D721Med (cell line): ENCODE measurements around the gene SENP7.
A peak's percentile ranks its signal among the peaks of the same experiment; 100 is the strongest.
"Not testable (repeated sequence)": the region's sequence is repeated elsewhere in the genome, so short reads cannot be mapped to it uniquely, and the experiment has no call there.

Source experiments
- DNase-seq: peaks from one replicate; pipeline ENCODE4 v3.0.0; 2011; ENCODE audit warnings: low spot score; ENCODE audit not compliant: insufficient read length
- FAIRE-seq: peaks from 2 replicates; lab custom pipeline; 2011; peaks lifted over from hg19 to GRCh38; lab: Jason Lieb, UNC
- TF ChIP-seq, protein P1 (sequence below): IDR thresholded peaks from 2 replicates; pipeline ENCODE4 v1.5.1; 2012; ENCODE audit warnings: mild to moderate bottlenecking, control low read depth; ENCODE audit not compliant: insufficient read depth; ENCODE audit errors: missing control alignments

The SENP7 gene, protein sequence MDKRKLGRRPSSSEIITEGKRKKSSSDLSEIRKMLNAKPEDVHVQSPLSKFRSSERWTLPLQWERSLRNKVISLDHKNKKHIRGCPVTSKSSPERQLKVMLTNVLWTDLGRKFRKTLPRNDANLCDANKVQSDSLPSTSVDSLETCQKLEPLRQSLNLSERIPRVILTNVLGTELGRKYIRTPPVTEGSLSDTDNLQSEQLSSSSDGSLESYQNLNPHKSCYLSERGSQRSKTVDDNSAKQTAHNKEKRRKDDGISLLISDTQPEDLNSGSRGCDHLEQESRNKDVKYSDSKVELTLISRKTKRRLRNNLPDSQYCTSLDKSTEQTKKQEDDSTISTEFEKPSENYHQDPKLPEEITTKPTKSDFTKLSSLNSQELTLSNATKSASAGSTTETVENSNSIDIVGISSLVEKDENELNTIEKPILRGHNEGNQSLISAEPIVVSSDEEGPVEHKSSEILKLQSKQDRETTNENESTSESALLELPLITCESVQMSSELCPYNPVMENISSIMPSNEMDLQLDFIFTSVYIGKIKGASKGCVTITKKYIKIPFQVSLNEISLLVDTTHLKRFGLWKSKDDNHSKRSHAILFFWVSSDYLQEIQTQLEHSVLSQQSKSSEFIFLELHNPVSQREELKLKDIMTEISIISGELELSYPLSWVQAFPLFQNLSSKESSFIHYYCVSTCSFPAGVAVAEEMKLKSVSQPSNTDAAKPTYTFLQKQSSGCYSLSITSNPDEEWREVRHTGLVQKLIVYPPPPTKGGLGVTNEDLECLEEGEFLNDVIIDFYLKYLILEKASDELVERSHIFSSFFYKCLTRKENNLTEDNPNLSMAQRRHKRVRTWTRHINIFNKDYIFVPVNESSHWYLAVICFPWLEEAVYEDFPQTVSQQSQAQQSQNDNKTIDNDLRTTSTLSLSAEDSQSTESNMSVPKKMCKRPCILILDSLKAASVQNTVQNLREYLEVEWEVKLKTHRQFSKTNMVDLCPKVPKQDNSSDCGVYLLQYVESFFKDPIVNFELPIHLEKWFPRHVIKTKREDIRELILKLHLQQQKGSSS

DNA sequence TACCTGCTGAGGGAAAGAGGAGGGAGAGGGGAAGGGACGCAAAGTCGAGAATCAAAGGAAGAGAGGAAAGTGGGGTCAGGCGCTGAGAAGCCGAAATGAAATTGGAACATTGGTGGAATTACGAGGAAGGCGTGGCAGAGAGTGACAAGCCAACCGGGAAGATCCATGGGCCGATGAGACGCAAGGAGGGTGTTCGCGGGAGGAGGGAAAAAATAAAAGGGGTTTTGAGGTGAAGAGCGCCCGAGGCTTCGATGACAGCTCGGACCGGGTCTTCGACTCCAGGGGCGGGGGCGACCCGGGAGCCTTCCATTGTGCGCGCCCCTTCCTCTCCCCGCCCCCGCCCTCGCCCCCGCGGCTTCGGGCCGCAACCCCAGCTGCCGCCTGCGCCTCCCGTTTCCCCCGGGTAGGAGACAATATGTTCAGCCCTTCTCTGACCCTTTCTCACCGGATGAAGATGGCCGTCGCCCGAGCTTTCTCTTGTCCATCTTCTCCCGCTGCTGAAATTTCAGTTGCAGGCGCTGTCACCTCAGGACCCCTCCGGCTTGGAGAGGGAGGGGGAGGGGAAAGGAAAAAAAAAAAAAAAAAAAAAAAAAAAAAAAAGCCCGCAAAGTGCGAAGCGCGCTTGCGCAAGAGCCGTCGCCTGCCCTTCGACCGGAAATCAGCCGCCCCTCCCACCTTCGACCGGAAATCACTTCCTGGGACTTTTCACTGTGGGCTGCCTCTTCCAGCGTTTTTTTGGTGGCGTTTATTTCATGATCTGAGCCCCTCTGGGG, at the start of gene SENP7:
Gene SENP7 (minus strand): TSS at position 567 of the 773 bp plus-strand sequence. CDS start 82 bp downstream, at position 485.
- TF ChIP-seq, protein P1, sequence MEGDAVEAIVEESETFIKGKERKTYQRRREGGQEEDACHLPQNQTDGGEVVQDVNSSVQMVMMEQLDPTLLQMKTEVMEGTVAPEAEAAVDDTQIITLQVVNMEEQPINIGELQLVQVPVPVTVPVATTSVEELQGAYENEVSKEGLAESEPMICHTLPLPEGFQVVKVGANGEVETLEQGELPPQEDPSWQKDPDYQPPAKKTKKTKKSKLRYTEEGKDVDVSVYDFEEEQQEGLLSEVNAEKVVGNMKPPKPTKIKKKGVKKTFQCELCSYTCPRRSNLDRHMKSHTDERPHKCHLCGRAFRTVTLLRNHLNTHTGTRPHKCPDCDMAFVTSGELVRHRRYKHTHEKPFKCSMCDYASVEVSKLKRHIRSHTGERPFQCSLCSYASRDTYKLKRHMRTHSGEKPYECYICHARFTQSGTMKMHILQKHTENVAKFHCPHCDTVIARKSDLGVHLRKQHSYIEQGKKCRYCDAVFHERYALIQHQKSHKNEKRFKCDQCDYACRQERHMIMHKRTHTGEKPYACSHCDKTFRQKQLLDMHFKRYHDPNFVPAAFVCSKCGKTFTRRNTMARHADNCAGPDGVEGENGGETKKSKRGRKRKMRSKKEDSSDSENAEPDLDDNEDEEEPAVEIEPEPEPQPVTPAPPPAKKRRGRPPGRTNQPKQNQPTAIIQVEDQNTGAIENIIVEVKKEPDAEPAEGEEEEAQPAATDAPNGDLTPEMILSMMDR = no peak
- FAIRE-seq (no peak), DNase-seq (peak; percentile 41)

DNA sequence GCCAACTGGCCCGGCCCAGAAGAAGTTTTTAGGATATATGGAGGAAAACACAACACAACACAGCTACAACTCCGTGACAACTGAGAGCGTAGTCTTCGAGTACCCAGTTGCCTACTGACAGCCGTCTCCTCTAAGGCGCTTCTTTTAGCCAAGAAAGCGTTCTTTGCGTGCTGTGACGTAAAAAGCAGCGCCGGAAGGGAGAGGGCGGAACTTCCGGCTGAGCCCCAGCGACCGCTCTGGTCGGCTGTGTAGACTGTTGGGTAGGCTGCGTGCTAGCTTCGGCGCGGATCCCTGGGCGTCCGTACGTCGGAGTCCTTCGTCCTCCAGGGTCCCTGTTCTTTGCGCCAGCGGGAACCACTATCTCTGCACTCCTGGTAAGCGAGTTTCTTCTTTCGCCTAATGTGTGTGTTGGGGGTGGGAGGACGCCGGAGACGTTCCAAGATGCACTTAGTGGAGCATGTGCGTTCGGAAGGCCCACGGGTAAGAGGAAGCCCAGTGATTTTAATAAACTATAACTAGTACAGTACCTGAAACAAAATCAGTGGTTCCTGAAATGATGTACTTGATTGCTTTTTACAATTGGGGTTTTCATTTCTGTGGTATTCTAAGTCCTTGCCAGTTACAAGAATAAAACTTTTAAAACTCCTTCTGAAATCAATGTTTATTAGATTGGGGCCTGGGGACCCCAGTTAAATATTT, 48.8 kb upstream of the SENP7 start, which contains the start of gene TRMT10C:
Gene TRMT10C (plus strand): TSS at position 239 of the 699 bp plus-strand sequence. CDS start 2,914 bp downstream, outside the sequence.
- DNase-seq = peak; percentile 51
- FAIRE-seq = no peak
- TF ChIP-seq, protein P1 = no peak

DNA sequence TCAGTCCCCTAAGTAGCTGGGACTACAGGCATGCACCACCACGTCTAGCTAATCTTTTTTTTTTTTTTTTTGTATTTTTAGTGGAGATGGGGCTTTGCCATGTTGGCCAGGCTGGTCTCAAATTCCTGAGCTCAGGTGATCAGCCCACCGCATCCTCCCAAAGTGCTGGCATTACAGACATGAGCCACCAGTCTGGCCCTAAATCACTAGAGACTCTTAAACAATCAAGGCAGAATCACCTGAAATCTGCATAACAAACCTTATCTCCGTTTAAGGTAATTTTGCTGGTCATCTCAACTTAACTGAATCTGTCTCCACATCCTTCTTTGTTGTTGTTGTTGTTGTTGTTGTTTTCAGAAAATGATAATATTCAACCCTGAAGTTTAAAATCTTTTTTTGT, 43.1 kb upstream of the SENP7 start:
- DNase-seq (no peak), FAIRE-seq (no peak)
- TF ChIP-seq, protein P1 = no peak

DNA sequence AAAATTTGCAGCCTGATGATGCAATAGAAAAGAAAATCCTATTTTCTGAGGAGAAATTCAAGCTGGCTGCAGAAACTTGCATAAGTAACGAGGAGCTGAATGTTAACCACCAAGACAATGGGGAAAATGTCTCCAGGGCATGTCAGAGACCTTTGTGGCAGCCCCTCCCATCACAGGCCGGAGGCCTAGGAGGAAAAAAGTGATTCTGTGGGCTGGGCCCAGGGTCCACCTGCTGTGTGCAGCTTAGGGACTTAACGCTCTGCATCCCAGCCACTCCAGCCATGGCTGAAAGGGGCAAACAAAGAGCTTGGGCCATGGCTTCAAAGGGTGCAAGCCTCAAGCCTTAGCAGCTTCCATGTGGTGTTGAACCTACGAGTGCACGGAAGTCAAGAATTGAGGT, 40.4 kb upstream of the SENP7 start:
- not testable (repeated sequence) for FAIRE-seq, DNase-seq

DNA sequence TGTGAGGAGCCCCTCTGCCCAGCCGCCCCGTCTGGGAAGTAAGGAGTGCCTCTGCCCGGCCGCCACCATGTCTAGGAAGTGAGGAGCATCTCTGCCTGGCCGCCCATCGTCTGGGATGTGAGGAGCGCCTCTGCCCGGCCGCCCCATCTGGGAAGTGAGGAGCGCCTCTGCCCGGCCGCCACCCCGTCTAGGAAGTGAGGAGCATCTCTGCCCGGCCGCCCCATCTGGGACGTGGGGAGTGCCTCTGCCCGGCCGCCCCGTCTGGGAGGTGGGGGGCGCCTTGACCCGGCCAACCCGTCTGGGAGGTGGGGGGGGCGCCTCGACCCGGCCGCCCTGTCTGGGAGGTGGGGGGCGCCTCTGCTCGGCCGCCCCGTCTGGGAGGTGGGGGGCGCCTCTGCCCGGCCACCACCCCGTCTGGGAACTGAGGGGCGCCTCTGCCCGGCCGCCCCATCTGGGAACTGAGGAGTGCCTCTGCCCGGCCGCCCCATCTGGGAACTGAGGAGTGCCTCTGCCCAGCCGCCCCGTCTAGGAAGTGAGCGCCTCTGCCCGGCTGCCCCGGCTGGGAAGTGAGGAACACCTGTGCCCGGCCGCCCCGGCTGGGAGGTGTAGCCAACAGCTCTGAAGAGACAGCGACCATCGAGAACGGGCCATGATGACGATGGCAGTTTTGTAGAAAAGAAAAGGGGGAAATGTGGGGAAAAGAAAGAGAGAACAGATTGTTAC, 38.5 kb upstream of the SENP7 start:
- not testable (repeated sequence) for FAIRE-seq, DNase-seq

DNA sequence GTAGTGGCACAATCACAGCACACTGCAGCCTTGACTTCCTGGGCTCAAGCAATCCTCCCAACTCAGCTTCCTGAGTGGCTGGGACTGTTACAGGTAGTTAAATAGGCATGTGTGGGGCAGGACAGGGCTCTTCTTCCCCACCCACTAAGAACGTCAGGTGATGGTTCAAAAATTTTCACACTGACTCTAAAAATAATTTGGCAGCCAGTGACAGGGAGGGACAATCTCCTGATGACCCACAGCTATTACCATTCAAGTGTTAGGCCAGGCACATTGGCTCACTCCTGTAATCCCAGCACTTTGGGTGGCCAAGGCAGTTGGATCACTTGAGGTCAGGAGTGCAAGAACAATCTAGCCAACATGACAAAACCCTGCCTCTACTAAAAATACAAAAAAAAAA, 36.5 kb upstream of the SENP7 start:
- DNase-seq (no peak), FAIRE-seq (no peak)
- TF ChIP-seq, protein P1 = no peak

DNA sequence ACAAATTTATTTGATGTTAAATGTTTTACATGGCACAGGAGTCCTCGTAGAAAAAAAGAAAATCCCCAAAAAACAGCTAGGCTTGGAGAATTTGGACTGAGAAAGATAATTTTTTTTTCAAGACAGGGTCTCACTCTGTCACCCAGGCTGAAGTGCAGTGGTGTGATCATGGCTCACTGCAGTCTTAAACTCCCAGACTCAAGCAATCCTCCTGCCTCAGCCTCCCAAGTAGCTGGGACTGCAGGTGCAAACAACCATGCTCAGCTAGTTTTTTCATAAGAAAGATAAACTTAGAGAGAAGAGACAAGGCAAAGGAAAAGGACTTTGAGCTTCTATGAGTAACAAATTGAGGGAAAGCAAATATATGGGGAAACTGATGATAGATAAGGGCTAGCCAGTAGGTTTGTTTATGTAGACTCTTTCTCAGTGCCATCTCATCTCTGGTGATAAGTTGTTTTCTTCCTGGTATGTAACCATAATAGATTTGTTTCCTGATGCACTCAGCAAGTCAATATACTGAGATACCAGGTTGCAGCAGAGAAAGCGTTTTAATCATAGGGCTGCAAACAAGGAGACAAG, 35.6 kb upstream of the SENP7 start:
- FAIRE-seq = no peak
- DNase-seq = no peak
- TF ChIP-seq, protein P1 = no peak
